PC-9 (cell line): ENCODE results near the gene GUCA1A.
"Not testable (repeated sequence)": the region's sequence is repeated elsewhere in the genome, so short reads cannot be mapped to it uniquely, and the experiment has no call there.

ENCODE experiments used
- CTCF ChIP-seq: fragments of 200-600 bp; sonication (generic); conservative IDR thresholded peaks from 2 replicates; pipeline ENCODE4 v1.6.1; 2017; ENCODE audit warnings: mixed run types, antibody characterized with exemption, mild to moderate bottlenecking, moderate library complexity
- EZH2 ChIP-seq: fragments of 200-600 bp; sonication (generic); IDR thresholded peaks from 2 replicates; pipeline ENCODE4 v1.8.0; 2017; ENCODE audit warnings: antibody characterized with exemption, low read depth

- not testable (repeated sequence) for TF ChIP-seq CTCF, EZH2
These were observed 34.4 kb downstream of the GUCA1A start for GRCh38 chr6:42207559-42207958.
